Endothelial cell (in vitro differentiated cells): ENCODE results near the gene GMFB. TPM values are rescaled to one million over a fixed set of nuclear protein-coding genes. Genes with fewer than 3 reads are reported as not detected.
"Not testable (repeated sequence)": the region's sequence is repeated elsewhere in the genome, so short reads cannot be mapped to it uniquely, and the experiment has no call there.

Experiments
- DNase-seq: peaks from one replicate; pipeline ENCODE4 v3.0.0; 2021; ENCODE audit warnings: low spot score
- H3K27ac Mint-ChIP-seq: one replicate; pipeline ENCODE4 v1.8.0; 2021; ENCODE audit warnings: mixed read lengths, inconsistent platforms; ENCODE audit not compliant: unreplicated experiment
- H3K27me3 Mint-ChIP-seq: one replicate; pipeline ENCODE4 v1.8.0; 2021; ENCODE audit warnings: mild to moderate bottlenecking, moderate library complexity, mixed read lengths, inconsistent platforms; ENCODE audit not compliant: unreplicated experiment
- H3K36me3 Mint-ChIP-seq: one replicate; pipeline ENCODE4 v1.8.0; 2021; ENCODE audit warnings: mild to moderate bottlenecking, low read depth, mixed read lengths, inconsistent platforms; ENCODE audit not compliant: unreplicated experiment
- H3K4me1 Mint-ChIP-seq: one replicate; pipeline ENCODE4 v1.8.0; 2021; ENCODE audit warnings: mild to moderate bottlenecking, mixed read lengths, inconsistent platforms; ENCODE audit not compliant: unreplicated experiment
- H3K4me3 Mint-ChIP-seq: one replicate; pipeline ENCODE4 v1.8.0; 2021; ENCODE audit warnings: mild to moderate bottlenecking, mixed read lengths, inconsistent platforms; ENCODE audit not compliant: unreplicated experiment
- H3K9me3 Mint-ChIP-seq: one replicate; pipeline ENCODE4 v1.8.0; 2021; ENCODE audit warnings: mixed read lengths, inconsistent platforms; ENCODE audit not compliant: unreplicated experiment
- CTCF ChIP-seq: fragments of 200-600 bp; sonication (generic); IDR thresholded peaks from one replicate; pipeline ENCODE4 v1.5.0; 2021; ENCODE audit warnings: antibody characterized with exemption; ENCODE audit not compliant: unreplicated experiment
- total RNA-seq: library from RNA; stranded (reverse); fragmentation: NEBNext Ultra II Directional; extraction: Animal tissue kit (Norgen Biotek cat#: 25700); gene quantifications from one replicate; pipeline ENCODE4 v1.2.1, GENCODE V29; 2021; ENCODE audit not compliant: unreplicated experiment

GMFB gene
- total RNA-seq, 1 donor from 2014 or later = 86.2 TPM

- Mint-ChIP-seq H3K4me3 (no peak overlapping the region), H3K4me1 (peaks cover 6% of the 10 kb centered on the region), H3K9me3 (no peaks in the 10 kb centered on the region), H3K27me3 (no peaks in the 10 kb centered on the region), H3K36me3 (peaks cover 24% of the 10 kb centered on the region), H3K27ac (no peak overlapping the region)
- no peak for DNase-seq
- TF ChIP-seq CTCF = no peak
These were observed 21.5 kb downstream of the GMFB start for GRCh38 chr14:54467280-54467679.

GRCh38 chr14:54465654-54466053 is 23.1 kb downstream of the GMFB start:
- peaks cover 6% of the 10 kb centered on the region for H3K4me1 Mint-ChIP-seq
- TF ChIP-seq CTCF = no peak
- no peaks in the 10 kb centered on the region for H3K9me3 Mint-ChIP-seq
- H3K27me3 Mint-ChIP-seq = no peaks in the 10 kb centered on the region
- H3K27ac Mint-ChIP-seq = no peak overlapping the region
- peaks cover 20% of the 10 kb centered on the region for H3K36me3 Mint-ChIP-seq
- no peak overlapping the region for H3K4me3 Mint-ChIP-seq
- no peak for DNase-seq

- Mint-ChIP-seq H3K27me3 (no peaks in the 10 kb centered on the region), H3K4me3 (no peak overlapping the region), H3K9me3 (no peaks in the 10 kb centered on the region), H3K36me3 (peaks cover 4% of the 10 kb centered on the region), H3K4me1 (peaks cover 6% of the 10 kb centered on the region), H3K27ac (no peak overlapping the region)
- no peak for TF ChIP-seq CTCF
- no peak for DNase-seq
These were observed 26.7 kb downstream of the GMFB start for GRCh38 chr14:54462048-54462447.

- Mint-ChIP-seq H3K9me3 (no peaks in the 10 kb centered on the region), H3K27me3 (no peaks in the 10 kb centered on the region), H3K36me3 (peaks cover 4% of the 10 kb centered on the region), H3K4me1 (peaks cover 6% of the 10 kb centered on the region), H3K4me3 (no peak overlapping the region), H3K27ac (no peak overlapping the region)
- DNase-seq = no peak
- TF ChIP-seq CTCF = no peak
These were observed 29.7 kb downstream of the GMFB start for GRCh38 chr14:54459106-54459505.

GRCh38 chr14:54458536-54458935 is 30.2 kb downstream of the GMFB start:
- not testable (repeated sequence) for H3K9me3 Mint-ChIP-seq, H3K4me3 Mint-ChIP-seq, H3K27me3 Mint-ChIP-seq, H3K27ac Mint-ChIP-seq, H3K36me3 Mint-ChIP-seq, DNase-seq, H3K4me1 Mint-ChIP-seq

GRCh38 chr14:54457609-54457996 is 31.2 kb downstream of the GMFB start:
- H3K27me3 Mint-ChIP-seq = no peaks in the 10 kb centered on the region
- DNase-seq = no peak

GRCh38 chr14:54456820-54457608 is 31.8 kb downstream of the GMFB start:
- not testable (repeated sequence) for H3K9me3 Mint-ChIP-seq, DNase-seq, H3K36me3 Mint-ChIP-seq, H3K27me3 Mint-ChIP-seq, H3K27ac Mint-ChIP-seq, H3K4me1 Mint-ChIP-seq, H3K4me3 Mint-ChIP-seq

More at GRCh38 chr14:54457609-54457996, 31.2 kb downstream of the GMFB start:
- Mint-ChIP-seq H3K4me1 (no peaks in the 10 kb centered on the region), H3K9me3 (no peaks in the 10 kb centered on the region), H3K27ac (no peak overlapping the region), H3K4me3 (no peak overlapping the region), H3K36me3 (peaks cover 4% of the 10 kb centered on the region)
- TF ChIP-seq CTCF = no peak
